ENCODE results near the gene RARS1.

The RARS1 gene

GRCh38 chr5:168549554-168549953 lies 63.3 kb downstream of the RARS1 start:
- no peak for DNase-seq
- in situ Hi-C loops (cut with MboI; ENCODE audit: low pct_unique_long_range_greater_than_20kb, low sequenced_read_pairs): no loop called here

DNA sequence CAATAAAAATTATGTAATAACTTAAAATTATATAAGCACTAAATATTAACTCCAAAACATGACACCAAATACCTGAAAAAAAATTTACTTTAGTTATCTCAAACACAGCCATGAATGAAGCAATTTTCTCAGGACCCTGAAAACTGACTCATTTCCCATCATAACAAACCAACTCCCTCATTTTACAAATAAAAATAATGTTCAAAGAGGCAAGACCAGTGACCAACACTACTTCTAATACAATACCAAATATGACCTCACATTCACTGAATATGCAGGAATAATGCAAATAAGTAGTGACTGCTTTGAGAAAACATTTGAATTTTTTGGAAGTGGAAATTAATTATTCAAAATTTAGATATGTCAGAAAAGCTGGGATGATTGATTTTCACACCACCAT lies 64.4 kb downstream of the RARS1 start:
- in situ Hi-C loops (cut with MboI; ENCODE audit: low pct_unique_long_range_greater_than_20kb, low sequenced_read_pairs): no loop called here
- DNase-seq: no peak

- in situ Hi-C loops (cut with MboI; ENCODE audit: low pct_unique_long_range_greater_than_20kb, low sequenced_read_pairs): no loop called here
- DNase-seq: no peak
Observed at GRCh38 chr5:168552146-168552545, 65.9 kb downstream of the RARS1 start.

GRCh38 chr5:168553377-168554130 lies 67.3 kb downstream of the RARS1 start:
- DNase-seq: no peak
- in situ Hi-C loops (cut with MboI; ENCODE audit: low pct_unique_long_range_greater_than_20kb, low sequenced_read_pairs): no loop called here

DNA sequence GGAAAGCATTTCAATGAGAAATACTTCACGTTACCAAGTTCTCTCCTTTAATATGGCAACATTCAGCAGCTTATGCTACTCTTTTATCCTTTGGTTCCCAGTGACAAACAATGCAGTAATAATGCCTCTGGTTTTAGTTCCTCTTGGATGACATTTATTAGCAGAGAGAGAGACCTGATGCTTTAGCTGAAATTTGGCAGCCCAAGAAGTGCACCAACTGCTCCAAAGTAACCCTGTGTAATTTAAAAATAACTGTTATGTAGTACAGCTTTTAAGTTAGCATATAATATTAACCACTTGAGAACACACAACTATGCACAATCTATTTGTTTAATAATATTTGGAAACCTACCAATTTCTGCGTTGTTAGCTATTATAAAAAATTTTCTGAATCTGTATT lies 71.1 kb downstream of the RARS1 start:
- in situ Hi-C loops (cut with MboI; ENCODE audit: low pct_unique_long_range_greater_than_20kb, low sequenced_read_pairs): no loop called here
- DNase-seq: no peak

DNA sequence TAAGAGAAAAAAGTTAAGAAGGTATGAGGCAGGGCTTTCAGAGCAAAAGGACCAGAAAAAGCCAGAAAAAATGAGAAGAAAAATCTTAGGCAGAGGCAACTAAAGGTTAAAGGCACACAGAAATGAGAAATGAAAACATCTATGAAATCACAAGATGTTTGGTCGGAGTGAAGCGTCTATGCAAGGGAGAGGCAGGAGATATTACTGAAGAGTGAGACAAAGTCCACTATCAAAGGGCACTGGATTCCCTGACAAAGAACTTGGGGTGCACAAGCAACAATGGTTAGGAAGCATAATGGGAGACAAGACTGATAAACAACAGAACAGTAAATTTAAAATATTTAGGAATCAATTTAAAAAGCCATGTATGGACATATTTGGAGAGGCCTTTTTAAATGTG lies 76.0 kb downstream of the RARS1 start:
- no peak for DNase-seq
- in situ Hi-C loops (cut with MboI; ENCODE audit: low pct_unique_long_range_greater_than_20kb, low sequenced_read_pairs): no loop called here

DNA sequence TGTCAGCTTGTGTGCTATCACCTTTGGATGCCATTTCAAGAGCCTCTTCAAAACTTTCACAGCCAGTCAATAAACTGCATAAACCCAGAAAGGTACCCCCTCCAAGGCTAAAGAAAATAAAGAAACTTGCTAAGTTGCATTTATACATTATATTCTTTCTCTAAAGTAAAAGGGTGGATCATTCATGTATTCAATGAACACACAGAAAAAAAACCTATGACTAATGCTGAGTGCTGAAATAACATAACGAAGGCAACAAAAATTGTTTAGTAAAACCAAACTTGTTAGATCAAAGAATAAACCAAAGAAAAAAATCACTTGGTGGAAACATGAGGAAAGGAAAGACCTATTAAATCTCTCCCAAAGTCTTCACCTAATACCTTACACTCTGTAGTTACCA lies 77.7 kb downstream of the RARS1 start:
- in situ Hi-C loops (cut with MboI; ENCODE audit: low pct_unique_long_range_greater_than_20kb, low sequenced_read_pairs): no loop called here
- DNase-seq: no peak

DNA sequence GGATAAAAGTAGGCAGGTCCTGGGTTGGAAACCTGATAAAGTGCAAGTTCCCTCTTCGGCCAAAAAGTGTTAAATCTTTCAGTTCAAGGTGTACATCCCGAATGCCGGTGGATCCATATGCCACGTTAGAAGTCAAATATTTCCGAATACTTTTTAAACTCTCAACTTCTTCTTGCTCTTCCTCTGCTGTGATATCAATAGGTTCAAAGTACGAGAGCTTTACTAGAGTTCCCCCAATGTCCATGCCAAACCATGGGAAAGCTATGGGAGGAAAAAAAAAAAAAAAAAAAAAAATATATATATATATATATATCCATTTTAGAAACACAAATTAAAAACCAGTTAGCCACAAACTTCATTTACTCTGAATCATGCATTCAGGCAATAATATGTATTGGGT lies 82.5 kb downstream of the RARS1 start:
- no peak for DNase-seq
- in situ Hi-C loops (cut with MboI; ENCODE audit: low pct_unique_long_range_greater_than_20kb, low sequenced_read_pairs): no loop called here

Data from KBM-7 (cell line).